ENCODE results near the gene UBE2K.
"Not testable (repeated sequence)": the region's sequence is repeated elsewhere in the genome, so short reads cannot be mapped to it uniquely, and the experiment has no call there.

Gene UBE2K

DNA sequence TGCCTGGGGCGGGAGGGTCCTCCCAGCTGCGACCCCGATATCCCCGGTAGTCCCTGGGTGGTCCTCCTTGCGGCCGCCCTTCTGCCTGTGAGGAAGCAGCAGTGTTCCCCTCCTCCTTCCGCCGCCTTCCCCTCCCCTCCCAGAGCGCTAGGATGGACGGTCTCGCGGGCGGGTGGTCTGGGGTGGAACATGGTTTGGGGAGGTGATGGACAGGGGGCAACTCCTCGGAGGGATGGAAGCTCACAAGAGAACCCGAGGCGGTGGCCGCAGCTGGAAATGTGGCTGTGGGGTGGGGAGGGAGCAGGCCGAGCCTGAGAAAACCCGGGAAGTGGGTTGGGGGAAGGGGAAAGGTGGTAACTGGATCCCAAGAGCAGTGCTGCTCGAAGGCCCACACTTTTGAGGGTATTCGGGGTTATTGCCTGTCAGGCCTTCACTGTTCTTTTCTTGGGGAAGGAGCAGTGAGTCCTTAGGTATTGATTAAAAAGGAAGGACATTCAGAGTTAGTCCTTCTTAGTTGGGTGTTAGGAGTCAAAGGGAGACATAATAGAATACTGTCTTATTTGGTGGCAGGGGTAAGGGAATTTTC lies 581 bp downstream of the UBE2K start:
- no peak for DNase-seq

DNA sequence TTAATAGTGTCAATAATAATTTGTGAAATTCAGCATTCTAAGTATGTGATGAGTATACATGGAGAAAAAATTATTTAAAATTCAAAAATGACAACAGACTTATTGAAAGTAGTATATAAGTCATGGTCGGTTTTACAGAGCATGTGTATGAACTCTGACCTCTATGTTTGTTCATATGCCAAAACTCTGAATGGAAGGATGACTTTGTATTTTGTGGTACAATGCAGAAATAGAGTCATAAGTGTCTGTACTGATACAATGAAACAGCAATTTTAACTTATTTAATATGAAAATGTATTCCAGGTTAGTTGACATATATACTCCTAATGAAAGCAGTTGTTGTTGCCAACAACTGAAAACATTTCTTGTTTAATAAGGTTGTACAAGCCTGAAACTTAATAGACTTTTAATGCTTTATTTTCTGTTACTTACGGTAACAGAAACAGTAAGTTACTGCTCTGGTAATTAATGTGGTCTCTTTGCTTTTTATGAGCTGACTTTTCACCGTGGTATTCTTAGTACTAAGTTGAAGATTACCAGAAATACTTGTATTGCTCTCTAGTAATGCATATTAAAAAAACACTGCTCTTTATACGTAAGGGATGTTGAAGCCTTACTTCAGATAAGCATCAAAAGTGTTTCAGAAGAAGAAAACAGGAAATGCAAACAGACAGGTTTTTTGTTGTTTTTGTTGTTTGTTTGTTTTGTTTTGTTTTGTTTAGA lies 1.9 kb downstream of the UBE2K start:
- no peak for DNase-seq

DNA sequence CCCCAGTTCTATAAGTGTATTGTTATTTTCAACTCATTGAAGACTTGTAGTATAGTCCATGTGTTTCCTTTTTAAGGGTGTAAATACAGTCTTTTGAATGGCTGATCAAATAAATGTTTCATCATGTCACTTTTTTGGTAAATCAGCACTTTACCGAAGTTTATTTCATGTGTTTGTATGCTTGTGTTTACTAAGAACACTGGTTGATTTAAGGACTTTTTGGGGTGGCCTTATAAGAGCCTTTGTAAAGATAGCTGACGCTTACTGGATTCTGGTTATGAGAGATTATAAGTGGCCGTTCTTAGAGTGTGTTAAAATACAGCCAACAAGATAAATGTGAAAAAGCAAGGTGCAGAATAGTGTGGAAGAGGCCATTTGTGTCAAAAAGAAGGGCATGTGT lies 2.6 kb downstream of the UBE2K start:
- DNase-seq: no peak

DNA sequence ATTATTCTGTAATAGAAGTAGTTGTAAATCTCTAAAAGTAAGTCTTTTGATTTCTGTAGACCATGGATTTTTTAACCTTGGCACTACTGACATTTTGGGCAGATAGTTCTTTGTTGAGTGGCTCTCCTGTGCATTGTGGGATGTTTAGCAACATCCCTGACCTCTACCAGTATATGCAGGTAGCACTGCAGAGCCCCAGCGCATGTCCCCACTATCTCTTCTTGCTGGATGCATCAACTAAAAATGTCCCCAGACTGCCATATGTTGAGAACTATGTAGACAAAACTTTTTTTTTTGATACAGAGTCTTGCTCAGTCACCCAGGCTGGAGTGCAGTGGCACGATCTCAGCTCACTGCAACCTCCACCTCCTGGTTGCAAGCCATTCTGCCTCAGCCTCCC lies 4.8 kb downstream of the UBE2K start:
- no peak for DNase-seq

DNA sequence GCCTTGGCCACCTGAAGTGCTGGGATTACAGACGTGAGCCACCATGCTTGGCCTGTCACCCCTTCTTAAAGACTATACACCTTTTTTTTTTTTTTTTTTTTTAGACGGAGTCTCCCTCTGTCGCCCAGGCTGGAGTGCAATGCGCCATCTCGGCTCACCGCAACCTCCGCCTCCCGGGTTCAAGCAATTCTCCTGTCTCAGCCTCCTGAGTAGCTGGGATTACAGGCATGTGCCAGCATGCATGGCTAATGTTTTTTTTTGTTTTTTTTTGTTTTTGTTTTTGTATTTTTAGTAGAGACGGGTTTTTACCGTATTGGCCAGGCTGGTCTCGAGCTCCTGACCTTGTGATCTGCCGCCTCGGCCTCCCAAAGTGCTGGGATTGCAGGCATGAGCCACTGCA lies 6.9 kb downstream of the UBE2K start:
- DNase-seq: not testable (repeated sequence)

DNA sequence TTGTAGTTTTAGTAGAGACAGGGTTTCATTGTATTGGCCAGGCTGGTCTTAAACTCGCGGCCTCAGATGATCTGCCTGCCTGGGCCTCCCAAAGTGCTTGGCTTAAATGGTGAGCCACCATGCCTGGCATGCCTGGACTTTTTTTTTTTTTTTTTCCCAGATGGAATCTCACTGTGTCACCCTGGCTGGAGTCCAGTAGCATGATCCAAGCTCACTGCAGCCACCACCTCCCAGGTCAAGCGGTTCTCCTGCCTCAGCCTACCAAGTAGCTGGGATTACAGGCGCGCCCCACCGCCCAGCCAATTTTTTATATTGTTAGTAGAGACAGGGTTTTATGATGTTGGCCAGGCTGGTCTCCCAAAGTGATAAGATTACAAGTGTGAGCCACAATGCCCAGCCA lies 8.4 kb downstream of the UBE2K start:
- no peak for DNase-seq

DNA sequence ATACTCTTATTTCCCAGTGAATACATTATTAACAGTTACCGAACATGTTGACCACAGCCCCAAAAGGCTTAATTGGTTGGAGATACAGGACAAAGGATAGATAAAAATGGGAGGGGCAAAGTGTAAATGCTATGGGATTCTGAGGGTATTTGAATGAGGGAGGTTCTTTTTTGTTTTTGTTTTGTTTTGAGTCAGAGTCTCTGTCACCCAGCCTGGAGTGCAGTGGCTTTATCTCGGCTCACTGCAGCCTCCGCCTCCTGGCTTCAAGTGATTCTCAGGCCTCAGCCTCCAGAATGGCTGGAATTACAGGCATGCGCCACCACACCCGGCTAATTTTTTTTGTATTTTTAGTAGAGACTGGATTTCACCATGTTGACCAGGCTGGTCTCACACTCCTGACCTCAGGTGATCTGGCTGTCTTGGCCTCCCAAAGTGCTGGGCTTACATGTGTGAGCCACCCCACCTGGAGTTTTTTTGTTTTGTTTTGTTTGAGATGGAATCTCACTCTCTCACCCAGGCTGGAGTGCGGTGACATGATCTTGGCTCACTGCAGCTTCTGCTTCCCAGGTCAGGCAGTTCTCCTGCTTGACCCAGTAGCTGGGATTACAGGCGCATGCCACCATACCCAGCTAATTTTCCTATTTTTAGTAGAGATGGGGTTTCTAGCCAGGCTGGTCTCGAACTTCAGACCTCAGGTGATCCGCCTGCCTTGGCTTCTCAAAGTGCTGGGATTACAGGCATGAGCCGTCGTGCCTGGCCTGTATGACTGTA lies 9.0 kb downstream of the UBE2K start:
- DNase-seq: no peak

DNA sequence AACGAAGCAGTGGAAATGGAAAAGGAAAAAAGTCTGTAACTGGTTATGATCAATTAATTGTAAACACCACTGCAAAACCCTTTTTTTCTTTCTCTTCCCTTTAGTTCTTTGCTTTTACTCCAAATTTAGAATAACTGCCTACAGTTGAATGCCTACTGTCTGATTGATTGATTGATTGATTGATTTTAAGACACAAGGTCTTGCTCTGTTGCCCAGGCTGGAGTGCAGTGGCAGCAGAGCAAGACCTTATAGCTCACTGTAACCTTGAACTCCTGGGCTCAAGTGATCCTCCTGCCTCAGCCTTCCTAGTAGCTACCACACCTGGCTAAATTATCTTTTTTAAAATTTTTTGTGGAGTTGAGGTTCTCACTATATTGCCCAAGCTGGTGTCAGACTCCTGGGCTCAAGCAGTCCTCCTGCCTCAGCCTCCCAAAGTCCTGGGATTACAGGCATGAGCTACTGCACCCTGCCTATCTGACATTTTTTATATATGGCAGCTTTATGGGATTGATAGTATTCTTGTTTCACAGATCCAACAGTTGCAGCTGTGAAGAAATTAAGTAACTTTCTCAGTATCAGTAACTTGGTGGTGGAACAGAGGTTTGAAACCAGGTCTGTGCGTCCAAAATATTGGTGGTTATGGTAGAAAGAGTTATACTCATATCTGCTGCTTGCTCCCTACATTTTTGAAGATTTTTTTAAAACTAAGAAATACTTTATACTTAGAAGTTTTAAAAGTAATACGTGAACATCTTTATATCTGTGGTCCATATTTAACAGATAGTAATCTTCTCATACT lies 12.4 kb downstream of the UBE2K start:
- DNase-seq: no peak

DNA sequence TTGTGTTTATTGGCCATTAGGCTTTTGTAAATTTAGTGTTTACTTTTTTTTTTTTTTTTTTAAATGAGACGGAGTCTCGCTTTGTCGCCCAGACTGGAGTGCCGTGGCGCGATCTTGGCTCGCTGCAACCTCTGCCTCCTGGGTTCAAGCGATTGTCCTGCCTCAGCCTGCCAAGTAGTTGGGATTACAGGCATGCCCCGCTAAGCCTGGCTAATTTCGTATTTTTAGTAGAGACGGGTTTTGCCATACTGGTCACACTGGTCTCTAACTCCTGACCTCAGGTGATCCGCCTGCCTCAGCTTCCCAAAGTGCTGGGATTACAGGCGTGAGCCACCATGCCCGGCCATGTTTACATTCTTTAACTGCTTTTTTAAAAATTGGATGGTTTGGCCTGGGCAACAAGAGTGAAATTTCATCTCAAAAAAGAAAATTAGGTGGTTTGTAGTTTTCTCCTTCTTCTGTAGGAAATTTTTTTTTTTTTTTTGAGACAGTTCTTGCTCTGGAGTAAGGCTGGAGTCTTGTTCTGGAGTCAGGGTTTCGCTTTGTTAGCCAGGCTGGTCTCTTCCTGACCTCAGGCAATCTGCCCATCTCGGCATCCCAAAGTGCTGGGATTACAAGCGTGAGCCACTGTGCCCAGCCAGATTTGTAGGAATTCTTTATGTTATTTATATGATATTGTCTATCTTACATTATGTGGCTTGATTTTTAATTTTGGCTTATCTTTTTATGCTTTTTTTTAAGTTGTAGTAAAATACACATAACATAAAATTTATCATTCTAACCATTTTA lies 15.1 kb downstream of the UBE2K start:
- DNase-seq: no peak

DNA sequence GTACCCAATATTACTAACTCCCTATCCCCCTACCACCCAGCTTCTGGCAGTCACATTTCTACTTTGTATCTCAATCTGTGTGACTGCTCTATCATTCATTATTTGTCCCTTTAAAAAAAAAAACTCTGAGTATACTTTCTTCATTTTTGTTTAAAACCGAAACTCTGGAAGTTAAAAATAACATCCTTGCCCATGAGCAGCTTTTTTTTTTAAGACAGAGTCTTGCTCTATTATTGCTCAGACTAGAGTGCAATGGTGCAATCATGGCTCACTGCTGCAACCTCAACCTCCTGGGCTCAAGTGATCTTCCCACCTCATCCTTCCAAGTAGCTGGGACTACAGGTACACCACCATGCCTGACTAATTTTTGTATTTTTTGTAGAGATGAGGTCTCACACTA lies 15.8 kb downstream of the UBE2K start:
- no peak for DNase-seq

DNA sequence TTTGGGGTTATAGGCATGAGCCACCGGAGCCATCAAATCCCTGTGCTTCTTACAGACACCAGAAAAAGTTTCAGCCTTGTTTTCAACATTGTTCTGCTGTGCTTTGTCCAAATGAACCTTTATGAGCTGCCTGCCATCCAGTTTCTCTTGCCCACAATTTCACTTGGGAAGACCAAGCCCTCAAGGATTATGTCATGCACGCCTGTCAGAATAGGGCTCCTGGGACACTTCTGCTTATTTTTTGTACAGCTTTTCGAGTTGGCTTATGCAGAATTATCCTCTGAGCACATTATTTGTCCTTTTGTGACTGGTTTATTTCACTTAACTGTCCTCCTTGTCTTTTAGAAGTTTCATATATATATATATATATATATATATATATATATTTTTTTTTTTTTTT lies 16.2 kb downstream of the UBE2K start:
- no peak for DNase-seq

DNA sequence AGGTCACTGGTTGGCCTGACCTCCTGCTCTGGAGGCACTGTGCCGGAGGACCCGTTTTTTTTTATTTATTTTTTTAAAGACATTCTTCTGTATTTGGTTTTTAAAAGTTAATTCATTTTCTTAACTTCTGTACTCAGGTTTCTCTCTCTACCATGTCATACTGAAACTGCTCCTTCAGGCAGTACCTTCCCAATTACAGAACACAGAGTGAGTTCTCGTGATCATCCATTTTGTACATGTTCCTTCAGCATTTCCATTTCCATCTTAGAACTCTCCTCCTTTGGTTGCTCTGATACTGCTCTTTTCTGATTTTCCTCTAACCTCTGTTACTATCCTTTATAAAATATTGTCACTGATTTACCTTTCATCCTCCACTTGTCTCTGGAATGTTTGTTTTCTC lies 17.9 kb downstream of the UBE2K start:
- DNase-seq: no peak

DNA sequence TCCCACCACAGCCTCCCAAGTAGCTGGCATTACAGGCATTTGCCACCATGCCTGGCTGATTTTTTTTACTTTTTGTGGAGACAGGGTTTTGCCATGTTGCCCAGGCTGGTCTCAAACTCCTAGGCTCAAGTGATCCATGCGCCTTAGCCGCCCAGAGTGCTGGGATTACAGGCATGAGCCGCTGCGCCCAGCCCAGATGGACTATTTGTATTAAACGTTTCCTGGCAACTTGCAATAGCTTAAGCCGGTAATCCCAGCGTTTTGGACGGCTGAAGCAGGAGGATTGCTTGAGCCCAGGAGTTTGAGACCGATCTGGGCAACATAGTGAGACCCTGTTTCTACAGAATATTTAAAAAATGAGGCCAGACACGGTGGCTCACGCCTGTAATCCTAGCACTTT lies 18.4 kb downstream of the UBE2K start:
- DNase-seq: no peak

DNA sequence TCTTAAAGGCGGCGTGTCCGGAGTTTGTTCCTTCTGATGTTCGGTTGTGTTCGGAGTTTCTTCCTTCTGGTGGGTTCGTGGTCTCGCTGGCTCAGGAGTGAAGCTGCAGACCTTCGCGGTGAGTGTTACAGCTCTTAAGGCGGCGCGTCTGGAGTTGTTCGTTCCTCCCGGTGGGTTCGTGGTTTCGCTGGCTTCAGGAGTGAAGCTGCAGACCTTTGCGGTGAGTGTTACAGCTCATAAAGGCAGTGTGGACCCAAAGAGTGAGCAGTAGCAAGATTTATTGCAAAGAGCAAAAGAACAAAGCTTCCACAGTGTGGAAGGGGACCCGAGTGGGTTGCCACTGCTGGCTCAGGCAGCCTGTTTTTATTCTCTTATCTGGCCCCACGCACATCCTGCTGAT lies 19.8 kb downstream of the UBE2K start:
- not testable (repeated sequence) for DNase-seq

DNA sequence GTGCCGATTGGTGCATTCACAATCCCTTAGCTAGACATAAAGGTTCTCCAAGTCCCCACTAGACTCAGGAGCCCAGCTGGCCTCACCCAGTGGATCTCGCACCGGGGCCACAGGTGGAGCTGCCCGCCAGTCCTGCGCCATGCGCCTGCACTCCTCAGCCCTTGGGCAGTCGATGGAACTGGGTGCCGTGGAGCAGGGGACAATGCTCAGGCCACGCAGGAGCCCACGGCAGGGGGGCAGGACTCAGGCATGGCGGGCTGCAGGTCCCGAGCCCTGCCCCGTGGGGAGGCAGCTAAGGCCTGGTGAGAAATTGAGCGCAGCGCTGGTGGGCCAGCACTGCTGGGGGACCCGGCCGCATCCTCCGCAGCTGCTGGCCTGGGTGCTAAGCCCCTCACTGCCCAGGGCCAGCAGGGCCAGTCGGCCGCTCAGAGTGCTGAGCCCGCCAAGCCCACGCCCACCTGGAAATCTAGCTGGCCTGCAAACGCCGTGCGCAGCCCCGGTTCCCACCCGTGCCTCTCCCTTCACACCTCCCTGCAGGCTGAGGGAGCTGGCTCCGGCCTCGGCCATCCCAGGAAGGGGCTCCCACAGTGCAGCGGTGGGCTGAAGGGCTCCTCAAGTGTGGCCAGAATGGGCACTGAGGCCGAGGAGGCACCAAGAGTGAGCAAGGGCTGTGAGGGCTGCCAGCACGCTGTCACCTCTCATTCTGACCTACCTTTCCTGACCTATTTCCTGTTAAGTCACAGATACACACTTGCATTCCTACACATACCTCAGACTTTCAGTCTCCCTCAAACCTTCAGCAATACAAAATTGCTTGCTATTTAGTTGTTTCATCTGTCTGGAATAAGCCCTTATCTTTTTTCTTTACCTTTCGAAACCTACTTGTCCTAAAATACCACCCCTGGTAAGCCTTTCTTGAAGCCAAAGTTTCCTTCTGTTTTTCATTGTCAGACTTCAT lies 20.7 kb downstream of the UBE2K start:
- DNase-seq: no peak

DNA sequence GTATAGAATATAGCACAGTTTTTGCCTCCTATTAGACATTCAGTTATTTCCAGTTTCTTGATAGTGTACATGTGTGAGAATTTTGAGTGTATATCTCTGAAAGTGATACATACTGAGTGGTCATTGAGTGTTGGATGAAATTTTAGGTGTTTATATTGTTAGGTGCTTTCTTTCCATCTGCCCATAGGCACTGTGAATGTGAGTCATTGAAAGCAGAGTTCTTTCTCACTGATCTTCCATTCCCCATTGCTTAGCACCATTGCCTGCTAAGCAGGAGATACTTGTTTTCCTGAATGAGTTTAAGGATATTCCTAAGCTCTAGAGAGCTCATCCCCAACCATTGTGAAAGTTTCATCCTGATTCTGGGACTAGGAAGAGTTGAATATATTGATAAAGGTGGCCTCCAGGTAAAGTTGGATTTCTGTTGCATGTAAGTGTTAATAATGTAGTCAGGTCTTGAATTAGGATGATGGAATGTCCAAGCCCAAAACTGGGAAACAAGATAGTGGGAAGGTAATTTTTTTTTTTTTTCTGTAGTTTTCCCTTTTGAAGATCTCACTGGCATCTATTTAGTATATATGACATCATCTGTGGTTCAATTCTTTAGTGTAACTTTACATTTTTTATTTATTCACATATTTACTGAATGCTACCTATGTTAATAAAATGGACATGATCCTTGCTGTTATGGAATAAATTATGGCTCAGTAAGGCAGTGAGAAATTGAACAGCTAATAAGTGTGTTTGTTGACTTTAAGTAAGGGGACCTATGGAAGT lies 22.1 kb downstream of the UBE2K start:
- DNase-seq: no peak

DNA sequence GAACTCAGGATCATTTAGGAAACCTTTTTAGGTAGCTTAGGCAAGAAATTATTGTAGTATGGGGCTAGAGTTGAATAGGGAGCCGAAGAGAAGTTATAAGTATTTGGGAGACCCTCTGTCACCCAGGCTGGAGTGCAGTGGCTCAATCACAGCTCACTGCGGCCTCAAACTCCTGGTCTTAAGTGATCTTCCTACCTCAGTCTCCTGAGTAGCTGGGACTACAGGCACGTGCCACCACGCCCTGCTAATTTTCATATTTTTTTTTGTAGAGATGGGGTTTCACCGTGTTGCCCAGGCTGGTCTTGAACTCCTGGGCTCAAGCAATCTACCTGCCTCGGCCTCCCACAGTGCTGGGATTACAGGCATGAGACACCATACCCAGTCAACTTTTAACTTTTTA lies 23.3 kb downstream of the UBE2K start:
- DNase-seq: not testable (repeated sequence)

DNA sequence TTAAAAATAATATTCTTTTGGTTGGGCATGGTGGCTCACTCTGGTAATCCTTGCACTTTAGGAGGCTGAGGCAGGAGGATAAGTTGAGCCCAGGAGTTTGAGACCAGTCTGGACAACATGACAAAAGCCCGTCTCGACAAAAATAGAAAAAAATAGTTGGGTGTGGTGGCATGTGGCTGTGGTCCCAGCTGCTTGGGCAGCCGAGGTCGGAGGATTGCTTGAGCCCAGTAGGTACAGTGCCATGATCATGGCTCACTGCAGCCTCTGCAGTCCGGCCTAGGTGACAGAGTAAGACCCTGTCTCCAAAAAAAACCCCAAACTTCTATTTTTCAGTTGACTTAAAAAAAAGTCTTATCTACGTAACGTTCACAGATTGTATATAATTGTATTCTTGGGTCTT lies 23.9 kb downstream of the UBE2K start:
- no peak for DNase-seq

DNA sequence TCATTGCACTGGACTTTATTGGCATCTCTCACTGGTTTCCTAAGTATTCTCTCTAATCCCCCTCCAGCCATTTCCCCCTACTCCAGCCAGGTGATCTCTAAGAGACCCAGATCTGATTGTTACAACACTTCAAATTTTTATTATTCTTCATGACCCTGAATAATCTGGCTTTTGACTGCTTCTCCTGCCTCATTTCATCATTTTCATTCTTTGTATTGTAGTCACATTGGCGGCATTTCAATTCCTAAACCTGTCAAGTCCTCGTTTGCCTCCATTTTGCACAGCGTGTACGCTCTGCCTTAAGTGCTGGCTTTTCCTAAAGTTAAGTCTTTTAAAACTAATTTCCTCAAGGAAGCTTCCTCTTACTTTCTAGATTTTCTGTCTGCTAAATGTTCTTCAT lies 31.6 kb downstream of the UBE2K start:
- DNase-seq: no peak

DNA sequence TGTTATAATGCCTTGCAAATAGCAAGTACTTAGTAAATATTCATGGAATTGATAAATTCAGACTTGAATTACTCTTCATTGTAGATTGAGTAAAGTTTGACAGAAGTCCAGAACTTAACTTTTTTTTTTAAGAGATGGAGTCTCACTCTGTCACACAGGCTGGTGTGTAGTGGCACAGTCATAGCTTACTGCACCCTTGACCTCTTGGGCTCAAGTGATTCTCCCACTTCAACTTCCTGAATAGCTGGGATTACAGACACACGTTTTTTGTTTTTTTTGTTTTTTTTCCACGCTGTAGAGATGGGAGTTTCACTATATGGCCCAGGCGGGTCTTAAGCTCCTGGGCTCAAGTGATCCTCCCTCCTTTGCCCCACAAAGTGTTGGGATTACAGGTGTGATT lies 32.1 kb downstream of the UBE2K start:
- no peak for DNase-seq

DNA sequence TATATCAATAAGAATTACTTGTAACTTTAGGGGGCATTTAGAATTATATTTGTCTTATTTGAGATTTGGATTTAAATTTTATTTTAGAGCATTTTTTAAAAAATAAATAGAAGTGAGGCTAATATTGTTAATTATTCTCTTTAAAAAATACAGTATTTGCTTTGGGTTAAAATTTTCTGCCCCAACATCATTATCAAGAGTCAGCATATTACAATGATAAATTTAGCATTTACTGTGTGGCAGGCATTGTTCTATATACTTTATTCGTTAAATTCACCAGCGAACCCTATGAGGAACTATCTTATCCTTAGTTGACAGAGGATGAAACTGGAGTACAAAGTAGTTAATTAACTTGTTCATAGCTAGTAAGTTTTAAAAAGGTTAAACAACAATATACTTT lies 34.0 kb downstream of the UBE2K start:
- DNase-seq: no peak

Measured in activated CD4-positive, CD25-positive, alpha-beta regulatory T cell treated with anti-CD3 and anti-CD28 coated beads, Interleukin-2, amount 50 U/mL, for 72 hours (primary cell).